GM19395 (cell line): ENCODE data around the gene EIF4H.
"Not testable (repeated sequence)": the region's sequence is repeated elsewhere in the genome, so short reads cannot be mapped to it uniquely, and the experiment has no call there.

Source experiments
- ATAC-seq: cut with Tn5 transposase; IDR thresholded peaks from one replicate; pipeline ENCODE4 v1.9.1; 2021; ENCODE audit warnings: mild to moderate bottlenecking, moderate library complexity; ENCODE audit not compliant: unreplicated experiment

Gene EIF4H

GRCh38 chr7:74173866-74174605 lies at the start of gene EIF4H:
TSS of gene EIF4H (plus strand) at chr7:74174356. CDS start at chr7:74174384, 28 bp downstream.
- ATAC-seq = peak; percentile 77

GRCh38 chr7:74126220-74126880 lies 47.8 kb upstream of the EIF4H start:
- ATAC-seq = no peak

GRCh38 chr7:74129887-74130286 lies 44.3 kb upstream of the EIF4H start:
- ATAC-seq = no peak

- ATAC-seq = no peak
These were observed 43.6 kb upstream of the EIF4H start for GRCh38 chr7:74130518-74130917.

- no peak for ATAC-seq
These were observed 40.0 kb upstream of the EIF4H start for GRCh38 chr7:74134117-74134620.

GRCh38 chr7:74138334-74138867 lies 35.8 kb upstream of the EIF4H start:
- no peak for ATAC-seq

- ATAC-seq = no peak
These were observed 35.0 kb upstream of the EIF4H start for GRCh38 chr7:74138945-74139843.

GRCh38 chr7:74141705-74142104 lies 32.5 kb upstream of the EIF4H start:
- ATAC-seq = no peak

- ATAC-seq = no peak
These were observed 30.8 kb upstream of the EIF4H start for GRCh38 chr7:74143383-74143782.

GRCh38 chr7:74148491-74148890 lies 25.7 kb upstream of the EIF4H start:
- ATAC-seq = no peak

- no peak for ATAC-seq
These were observed 25.1 kb upstream of the EIF4H start for GRCh38 chr7:74149071-74149470.

GRCh38 chr7:74149603-74150002 lies 24.6 kb upstream of the EIF4H start:
- ATAC-seq = no peak

GRCh38 chr7:74153736-74154135 lies 20.4 kb upstream of the EIF4H start:
- ATAC-seq = no peak

GRCh38 chr7:74155810-74156395 lies 18.3 kb upstream of the EIF4H start:
- no peak for ATAC-seq

GRCh38 chr7:74157605-74158004 lies 16.6 kb upstream of the EIF4H start:
- no peak for ATAC-seq

GRCh38 chr7:74164985-74165456 lies 9.1 kb upstream of the EIF4H start:
- ATAC-seq = no peak

GRCh38 chr7:74165867-74166593 lies 8.1 kb upstream of the EIF4H start:
- no peak for ATAC-seq

GRCh38 chr7:74167324-74167723 lies 6.8 kb upstream of the EIF4H start:
- ATAC-seq = not testable (repeated sequence)

GRCh38 chr7:74173074-74173473 lies 1.1 kb upstream of the EIF4H start:
- ATAC-seq = no peak

GRCh38 chr7:74173491-74173865 lies 678 bp upstream of the EIF4H start:
- no peak for ATAC-seq
